ENCODE measurements around the gene PHTF2. TPM values are rescaled to one million over a fixed set of nuclear protein-coding genes. Genes with fewer than 3 reads are reported as not detected.

The PHTF2 gene
- total RNA-seq, 2 experiments from 2014 or later = 26.9 to 62.4 TPM

GRCh38 chr7:77982926-77983550, 184.5 kb downstream of the PHTF2 start:
- Histone ChIP-seq H3K36me3 (ENCODE audit: insufficient read depth, low read length) (no peaks in the 10 kb centered on the region), H3K79me2 (ENCODE audit: insufficient read depth, low read depth, low read length) (no peaks in the 10 kb centered on the region), H4K20me1 (ENCODE audit: insufficient read depth, low read length) (no peaks in the 10 kb centered on the region), H3K4me1 (ENCODE audit: insufficient read depth, low read length, poor library complexity, severe bottlenecking) (no peaks in the 10 kb centered on the region), H2AFZ (ENCODE audit: low read length) (no peak overlapping the region), H3K27ac (ENCODE audit: low read depth, low read length, poor library complexity, severe bottlenecking) (no peak overlapping the region), H3K9me2 (ENCODE audit: insufficient read depth, low read length) (no peaks in the 10 kb centered on the region), H3K9me3 (ENCODE audit: low read length) (no peaks in the 10 kb centered on the region), H3K4me2 (ENCODE audit: low read length) (no peak overlapping the region), H3K4me3 (ENCODE audit: low read depth, low read length, poor library complexity, severe bottlenecking) (no peak overlapping the region)
- ChIA-PET CTCF (ENCODE audit: unreplicated experiment) (no interaction called here), POLR2A (interaction anchor here (1.3 kb wide), 1 partner anchor 10 kb away, joined by 7 read pairs; no protein-coding TSS in a partner anchor)
- intact Hi-C loops (cut with micrococcal nuclease; ENCODE audit: unreplicated experiment) = no loop called here
- BruUV-seq (replicated peaks) = no TSS peak
- TF ChIP-seq CTCF (conservative IDR thresholded peaks at IDR 0.05; ENCODE audit: low read length) = no peak
- no peak for TF ChIP-seq EZH2phosphoT487 (IDR thresholded peaks at IDR 0.05; ENCODE audit: borderline replicate concordance, low read depth, low read length)
- no peak for DNase-seq (ENCODE audit: low spot score)

GRCh38 chr7:77983973-77984372, 185.4 kb downstream of the PHTF2 start:
- TF ChIP-seq EZH2phosphoT487 (IDR thresholded peaks at IDR 0.05; ENCODE audit: borderline replicate concordance, low read depth, low read length) (no peak), CTCF (conservative IDR thresholded peaks at IDR 0.05; ENCODE audit: low read length) (no peak)
- BruUV-seq (replicated peaks) = no TSS peak
- Histone ChIP-seq H3K4me3 (ENCODE audit: low read depth, low read length, poor library complexity, severe bottlenecking) (no peak overlapping the region), H3K4me1 (ENCODE audit: insufficient read depth, low read length, poor library complexity, severe bottlenecking) (no peaks in the 10 kb centered on the region), H2AFZ (ENCODE audit: low read length) (no peak overlapping the region), H4K20me1 (ENCODE audit: insufficient read depth, low read length) (no peaks in the 10 kb centered on the region), H3K4me2 (ENCODE audit: low read length) (no peak overlapping the region), H3K9me2 (ENCODE audit: insufficient read depth, low read length) (no peaks in the 10 kb centered on the region), H3K27ac (ENCODE audit: low read depth, low read length, poor library complexity, severe bottlenecking) (no peak overlapping the region), H3K79me2 (ENCODE audit: insufficient read depth, low read depth, low read length) (no peaks in the 10 kb centered on the region), H3K36me3 (ENCODE audit: insufficient read depth, low read length) (no peaks in the 10 kb centered on the region), H3K9me3 (ENCODE audit: low read length) (no peaks in the 10 kb centered on the region)
- DNase-seq (ENCODE audit: low spot score) = no peak
- CTCF ChIA-PET (ENCODE audit: unreplicated experiment) = no interaction called here
- intact Hi-C loops (cut with micrococcal nuclease; ENCODE audit: unreplicated experiment) = no loop called here
- POLR2A ChIA-PET = interaction anchor here (0.6 to 1.3 kb wide), 2 partner anchors 9 to 23 kb away, joined by 3 to 7 read pairs; no protein-coding TSS in a partner anchor

GRCh38 chr7:77985232-77985973, 186.8 kb downstream of the PHTF2 start:
- intact Hi-C loops (cut with micrococcal nuclease; ENCODE audit: unreplicated experiment) = no loop called here
- Histone ChIP-seq H3K4me1 (ENCODE audit: insufficient read depth, low read length, poor library complexity, severe bottlenecking) (no peaks in the 10 kb centered on the region), H3K27ac (ENCODE audit: low read depth, low read length, poor library complexity, severe bottlenecking) (no peak overlapping the region), H3K4me3 (ENCODE audit: low read depth, low read length, poor library complexity, severe bottlenecking) (no peak overlapping the region), H2AFZ (ENCODE audit: low read length) (no peak overlapping the region), H3K9me3 (ENCODE audit: low read length) (no peaks in the 10 kb centered on the region), H4K20me1 (ENCODE audit: insufficient read depth, low read length) (no peaks in the 10 kb centered on the region), H3K4me2 (ENCODE audit: low read length) (no peak overlapping the region), H3K36me3 (ENCODE audit: insufficient read depth, low read length) (no peaks in the 10 kb centered on the region), H3K9me2 (ENCODE audit: insufficient read depth, low read length) (no peaks in the 10 kb centered on the region), H3K79me2 (ENCODE audit: insufficient read depth, low read depth, low read length) (no peaks in the 10 kb centered on the region)
- TF ChIP-seq EZH2phosphoT487 (IDR thresholded peaks at IDR 0.05; ENCODE audit: borderline replicate concordance, low read depth, low read length) (no peak), CTCF (conservative IDR thresholded peaks at IDR 0.05; ENCODE audit: low read length) (no peak)
- ChIA-PET POLR2A (interaction anchor here (0.9 kb wide), 1 partner anchor 11 kb away, joined by 5 read pairs; no protein-coding TSS in a partner anchor), CTCF (ENCODE audit: unreplicated experiment) (no interaction called here)
- no TSS peak for BruUV-seq (replicated peaks)
- DNase-seq (ENCODE audit: low spot score) = no peak

Measured in OCI-LY7 (cell line).